Measurements from ENCODE around the gene SPTSSA.

SPTSSA gene

GRCh38 chr14:34489324-34489723 lies 27.3 kb upstream of the SPTSSA start:
- TF ChIP-seq TAF1 (IDR thresholded peaks at IDR 0.05; ENCODE audit: borderline replicate concordance, insufficient read depth, low read length) = no peak
- TF ChIP-seq, protein P1, sequence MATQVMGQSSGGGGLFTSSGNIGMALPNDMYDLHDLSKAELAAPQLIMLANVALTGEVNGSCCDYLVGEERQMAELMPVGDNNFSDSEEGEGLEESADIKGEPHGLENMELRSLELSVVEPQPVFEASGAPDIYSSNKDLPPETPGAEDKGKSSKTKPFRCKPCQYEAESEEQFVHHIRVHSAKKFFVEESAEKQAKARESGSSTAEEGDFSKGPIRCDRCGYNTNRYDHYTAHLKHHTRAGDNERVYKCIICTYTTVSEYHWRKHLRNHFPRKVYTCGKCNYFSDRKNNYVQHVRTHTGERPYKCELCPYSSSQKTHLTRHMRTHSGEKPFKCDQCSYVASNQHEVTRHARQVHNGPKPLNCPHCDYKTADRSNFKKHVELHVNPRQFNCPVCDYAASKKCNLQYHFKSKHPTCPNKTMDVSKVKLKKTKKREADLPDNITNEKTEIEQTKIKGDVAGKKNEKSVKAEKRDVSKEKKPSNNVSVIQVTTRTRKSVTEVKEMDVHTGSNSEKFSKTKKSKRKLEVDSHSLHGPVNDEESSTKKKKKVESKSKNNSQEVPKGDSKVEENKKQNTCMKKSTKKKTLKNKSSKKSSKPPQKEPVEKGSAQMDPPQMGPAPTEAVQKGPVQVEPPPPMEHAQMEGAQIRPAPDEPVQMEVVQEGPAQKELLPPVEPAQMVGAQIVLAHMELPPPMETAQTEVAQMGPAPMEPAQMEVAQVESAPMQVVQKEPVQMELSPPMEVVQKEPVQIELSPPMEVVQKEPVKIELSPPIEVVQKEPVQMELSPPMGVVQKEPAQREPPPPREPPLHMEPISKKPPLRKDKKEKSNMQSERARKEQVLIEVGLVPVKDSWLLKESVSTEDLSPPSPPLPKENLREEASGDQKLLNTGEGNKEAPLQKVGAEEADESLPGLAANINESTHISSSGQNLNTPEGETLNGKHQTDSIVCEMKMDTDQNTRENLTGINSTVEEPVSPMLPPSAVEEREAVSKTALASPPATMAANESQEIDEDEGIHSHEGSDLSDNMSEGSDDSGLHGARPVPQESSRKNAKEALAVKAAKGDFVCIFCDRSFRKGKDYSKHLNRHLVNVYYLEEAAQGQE (IDR thresholded peaks at IDR 0.05; ENCODE audit: insufficient read depth in 1 of 2, low read depth in 2 of 2, low read length in 2 of 2) = no peak
- no peak for TF ChIP-seq POLR2AphosphoS5 (IDR thresholded peaks at IDR 0.05; ENCODE audit: low read depth, low read length)
- no peak for TF ChIP-seq FOXP2 (optimal IDR thresholded peaks at IDR 0.05; ENCODE audit: borderline replicate concordance, extremely low read depth, extremely low read length, insufficient read depth)
- TF ChIP-seq SIN3A (IDR thresholded peaks at IDR 0.05; ENCODE audit: borderline replicate concordance, insufficient read depth, low read length) = no peak

DNA sequence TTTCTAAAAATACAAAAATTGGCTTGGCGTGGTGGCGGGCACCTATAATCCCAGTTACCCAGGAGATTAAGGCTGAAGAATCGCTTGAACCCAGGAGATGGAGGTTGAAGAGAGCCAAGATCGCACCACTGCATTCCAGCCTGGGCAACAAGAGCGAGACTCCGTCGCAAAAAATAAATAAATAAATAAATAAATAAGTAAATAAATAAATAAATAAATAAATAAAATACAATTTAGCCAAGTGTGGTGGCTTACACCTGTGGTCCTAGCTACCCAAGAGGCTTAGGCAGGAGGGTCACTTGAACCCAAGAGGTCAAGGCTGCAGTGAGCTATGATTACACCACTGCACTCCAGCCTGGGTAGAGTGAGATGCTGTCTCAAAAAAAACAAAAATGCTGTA lies 26.5 kb upstream of the SPTSSA start:
- TF ChIP-seq, protein P1 (IDR thresholded peaks at IDR 0.05; ENCODE audit: insufficient read depth in 1 of 2, low read depth in 2 of 2, low read length in 2 of 2) = no peak
- TF ChIP-seq SIN3A (IDR thresholded peaks at IDR 0.05; ENCODE audit: borderline replicate concordance, insufficient read depth, low read length) = no peak

GRCh38 chr14:34484726-34485125 lies 22.7 kb upstream of the SPTSSA start:
- TF ChIP-seq TAF1 (IDR thresholded peaks at IDR 0.05; ENCODE audit: borderline replicate concordance, insufficient read depth, low read length) = no peak
- TF ChIP-seq, protein P1 (IDR thresholded peaks at IDR 0.05; ENCODE audit: insufficient read depth in 1 of 2, low read depth in 2 of 2, low read length in 2 of 2) = no peak
- no peak for TF ChIP-seq SIN3A (IDR thresholded peaks at IDR 0.05; ENCODE audit: borderline replicate concordance, insufficient read depth, low read length)
- no peak for TF ChIP-seq FOXP2 (optimal IDR thresholded peaks at IDR 0.05; ENCODE audit: borderline replicate concordance, extremely low read depth, extremely low read length, insufficient read depth)
- no peak for TF ChIP-seq POLR2AphosphoS5 (IDR thresholded peaks at IDR 0.05; ENCODE audit: low read depth, low read length)

DNA sequence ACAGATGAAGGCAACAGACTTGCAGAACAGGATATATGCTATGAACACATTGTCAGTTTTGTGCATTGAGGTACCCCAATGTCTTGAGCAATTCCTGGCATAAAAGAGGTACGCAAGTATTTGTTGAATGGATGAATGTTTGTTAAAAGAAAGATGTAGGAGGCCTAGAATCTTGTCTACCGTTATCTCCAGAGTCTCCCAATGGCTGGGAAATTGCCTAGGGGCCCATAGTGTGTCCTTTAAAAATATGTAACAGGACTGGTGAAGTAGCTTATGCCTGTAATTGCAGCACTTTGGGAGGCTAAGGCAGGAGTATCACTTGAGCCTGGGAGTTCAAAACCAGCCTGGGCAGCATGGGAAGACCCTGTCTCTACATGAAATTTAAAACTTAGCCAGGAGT lies 20.4 kb upstream of the SPTSSA start:
- TF ChIP-seq POLR2AphosphoS5 (IDR thresholded peaks at IDR 0.05; ENCODE audit: low read depth, low read length) (no peak), SIN3A (IDR thresholded peaks at IDR 0.05; ENCODE audit: borderline replicate concordance, insufficient read depth, low read length) (no peak), FOXP2 (optimal IDR thresholded peaks at IDR 0.05; ENCODE audit: borderline replicate concordance, extremely low read depth, extremely low read length, insufficient read depth) (no peak), TAF1 (IDR thresholded peaks at IDR 0.05; ENCODE audit: borderline replicate concordance, insufficient read depth, low read length) (no peak)
- TF ChIP-seq, protein P1 (IDR thresholded peaks at IDR 0.05; ENCODE audit: insufficient read depth in 1 of 2, low read depth in 2 of 2, low read length in 2 of 2) = no peak

DNA sequence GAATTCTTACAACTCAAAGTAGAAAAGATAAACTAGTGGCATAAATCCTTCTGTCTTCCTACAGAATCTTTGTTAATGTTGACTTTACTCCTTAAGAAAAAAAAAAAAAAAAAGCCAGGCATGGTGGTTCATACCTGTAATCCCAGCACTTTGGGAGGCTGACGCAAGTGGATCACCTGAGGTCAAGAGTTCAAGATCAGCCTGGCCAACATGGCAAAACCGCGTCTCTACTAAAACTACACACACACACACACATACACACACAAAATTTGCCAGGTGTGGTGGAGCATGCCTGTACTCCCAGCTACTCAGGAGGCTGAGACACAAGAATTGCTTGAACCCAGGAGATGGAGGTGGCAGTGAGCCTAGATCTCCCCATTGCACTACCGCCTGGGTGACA lies 17.7 kb upstream of the SPTSSA start:
- TF ChIP-seq, protein P1 (IDR thresholded peaks at IDR 0.05; ENCODE audit: insufficient read depth in 1 of 2, low read depth in 2 of 2, low read length in 2 of 2) = no peak
- TF ChIP-seq FOXP2 (optimal IDR thresholded peaks at IDR 0.05; ENCODE audit: borderline replicate concordance, extremely low read depth, extremely low read length, insufficient read depth) (no peak), POLR2AphosphoS5 (IDR thresholded peaks at IDR 0.05; ENCODE audit: low read depth, low read length) (no peak), SIN3A (IDR thresholded peaks at IDR 0.05; ENCODE audit: borderline replicate concordance, insufficient read depth, low read length) (no peak), TAF1 (IDR thresholded peaks at IDR 0.05; ENCODE audit: borderline replicate concordance, insufficient read depth, low read length) (no peak)

All from PFSK-1 (cell line).